NCI-H1436 treated with DMSO at 0.1 percent for 48 hours (cell line): ENCODE data around the gene HDAC8.

Source experiments
- DNase-seq: peaks from one replicate; lab custom pipeline; 2025; lab: John Stamatoyannopoulos, UW

Gene HDAC8

GRCh38 chrX:72282302-72282701 is 290.3 kb downstream of the HDAC8 start:
- no peak for DNase-seq

- DNase-seq: no peak
Measured at GRCh38 chrX:72280321-72280845, 292.3 kb downstream of the HDAC8 start.
